ENCODE results near the gene RNF157. TPM values are rescaled to one million over a fixed set of nuclear protein-coding genes. Genes with fewer than 3 reads are reported as not detected.

RNF157 gene
- total and polyA plus RNA-seq, 2 experiments from 2014 or later, result 5.0 to 8.6 TPM

DNA sequence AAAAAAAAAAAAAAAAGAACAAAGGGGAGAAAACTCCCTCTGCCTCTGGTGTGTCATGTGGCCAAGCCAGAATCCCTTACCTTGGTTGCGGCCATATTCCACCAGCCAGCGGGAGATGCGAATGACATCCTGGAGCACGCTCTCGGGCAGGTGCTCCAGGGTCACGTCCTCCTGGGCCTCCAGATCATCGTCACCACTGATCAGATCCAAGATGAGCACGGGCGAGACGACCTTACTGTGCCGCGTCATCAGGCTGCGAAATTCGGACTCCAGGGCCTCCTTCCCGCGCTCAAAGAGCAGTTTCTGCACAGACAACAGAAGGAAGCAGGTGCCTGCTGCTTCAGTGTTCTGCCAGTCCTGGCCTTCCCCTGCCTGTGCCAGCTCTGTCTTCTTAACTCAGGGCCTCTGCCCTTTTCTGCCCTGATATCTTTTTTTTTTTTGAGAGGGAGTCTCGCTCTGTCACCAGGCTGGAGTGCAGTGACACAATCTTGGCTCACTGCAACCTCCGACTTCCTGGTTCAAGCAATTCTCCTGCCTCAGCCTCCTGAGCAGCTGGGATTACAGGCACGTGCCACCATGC, 142.5 kb downstream of the RNF157 start:
- Histone ChIP-seq H4K20me1 (ENCODE audit: insufficient read depth, poor library complexity, severe bottlenecking) (no peaks in the 10 kb centered on the region), H3K27ac (no peak overlapping the region), H3K9me2 (replicated peaks; ENCODE audit: insufficient read depth) (no peaks in the 10 kb centered on the region), H3K27me3 (no peaks in the 10 kb centered on the region), H3K4me3 (no peak overlapping the region), H3K4me2 (no peak overlapping the region), H3K36me3 (replicated peaks; ENCODE audit: insufficient read depth, low read depth) (no peaks in the 10 kb centered on the region), H2AFZ (no peak overlapping the region), H3K79me2 (peaks cover 15% of the 10 kb centered on the region), H3K9me3 (ENCODE audit: low read depth) (no peaks in the 10 kb centered on the region), H3K4me1 (ENCODE audit: insufficient read depth) (peaks cover 8% of the 10 kb centered on the region)
- 96% methylated on average over 19 of the region's 19 CpGs for WGBS (ENCODE audit: low lambda C conversion rate, missing lambda C conversion rate)
- DNase-seq (ENCODE audit: low spot score), result no peak
- TF ChIP-seq EZH2phosphoT487 (IDR thresholded peaks at IDR 0.05; ENCODE audit: low read depth, severe bottlenecking, unreplicated experiment) (no peak), EZH2 (IDR thresholded peaks at IDR 0.05; ENCODE audit: borderline replicate concordance) (no peak)
- TF ChIP-seq, protein P1, sequence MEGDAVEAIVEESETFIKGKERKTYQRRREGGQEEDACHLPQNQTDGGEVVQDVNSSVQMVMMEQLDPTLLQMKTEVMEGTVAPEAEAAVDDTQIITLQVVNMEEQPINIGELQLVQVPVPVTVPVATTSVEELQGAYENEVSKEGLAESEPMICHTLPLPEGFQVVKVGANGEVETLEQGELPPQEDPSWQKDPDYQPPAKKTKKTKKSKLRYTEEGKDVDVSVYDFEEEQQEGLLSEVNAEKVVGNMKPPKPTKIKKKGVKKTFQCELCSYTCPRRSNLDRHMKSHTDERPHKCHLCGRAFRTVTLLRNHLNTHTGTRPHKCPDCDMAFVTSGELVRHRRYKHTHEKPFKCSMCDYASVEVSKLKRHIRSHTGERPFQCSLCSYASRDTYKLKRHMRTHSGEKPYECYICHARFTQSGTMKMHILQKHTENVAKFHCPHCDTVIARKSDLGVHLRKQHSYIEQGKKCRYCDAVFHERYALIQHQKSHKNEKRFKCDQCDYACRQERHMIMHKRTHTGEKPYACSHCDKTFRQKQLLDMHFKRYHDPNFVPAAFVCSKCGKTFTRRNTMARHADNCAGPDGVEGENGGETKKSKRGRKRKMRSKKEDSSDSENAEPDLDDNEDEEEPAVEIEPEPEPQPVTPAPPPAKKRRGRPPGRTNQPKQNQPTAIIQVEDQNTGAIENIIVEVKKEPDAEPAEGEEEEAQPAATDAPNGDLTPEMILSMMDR (IDR thresholded peaks at IDR 0.05; ENCODE audit: poor library complexity), result no peak

DNA sequence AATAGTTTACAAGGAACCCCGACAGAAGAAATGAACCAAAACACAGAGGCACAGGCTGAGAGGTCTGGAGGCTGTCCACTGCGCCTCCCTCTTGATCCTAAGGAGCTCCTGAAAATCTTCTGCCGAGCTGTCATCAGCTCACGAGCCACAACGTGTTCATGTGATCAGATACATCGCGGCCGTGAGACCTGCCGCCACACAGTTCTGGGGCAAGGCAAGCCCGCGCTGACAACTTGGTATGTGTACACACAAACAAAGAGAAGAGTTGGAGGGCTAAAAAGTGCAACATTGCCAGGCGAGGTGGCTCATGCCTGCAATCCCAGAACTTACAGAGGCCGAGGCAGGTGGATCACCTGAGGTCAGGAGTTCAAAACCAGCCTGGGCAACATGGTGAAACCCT, 144.3 kb downstream of the RNF157 start:
- Histone ChIP-seq H3K27me3 (no peaks in the 10 kb centered on the region), H3K79me2 (no peaks in the 10 kb centered on the region), H3K36me3 (replicated peaks; ENCODE audit: insufficient read depth, low read depth) (no peaks in the 10 kb centered on the region), H3K4me3 (no peak overlapping the region), H3K4me2 (no peak overlapping the region), H3K9me2 (replicated peaks; ENCODE audit: insufficient read depth) (no peaks in the 10 kb centered on the region), H3K9me3 (ENCODE audit: low read depth) (no peaks in the 10 kb centered on the region), H4K20me1 (ENCODE audit: insufficient read depth, poor library complexity, severe bottlenecking) (no peaks in the 10 kb centered on the region), H2AFZ (no peak overlapping the region), H3K4me1 (ENCODE audit: insufficient read depth) (no peaks in the 10 kb centered on the region), H3K27ac (no peak overlapping the region)
- TF ChIP-seq EZH2phosphoT487 (IDR thresholded peaks at IDR 0.05; ENCODE audit: low read depth, severe bottlenecking, unreplicated experiment) (no peak), EZH2 (IDR thresholded peaks at IDR 0.05; ENCODE audit: borderline replicate concordance) (no peak)
- TF ChIP-seq, protein P1 (IDR thresholded peaks at IDR 0.05; ENCODE audit: poor library complexity), result no peak
- no peak for DNase-seq (ENCODE audit: low spot score)
- 93% methylated on average over 13 of the region's 13 CpGs for whole genome bisulfite sequencing (ENCODE audit: low lambda C conversion rate, missing lambda C conversion rate)

DNA sequence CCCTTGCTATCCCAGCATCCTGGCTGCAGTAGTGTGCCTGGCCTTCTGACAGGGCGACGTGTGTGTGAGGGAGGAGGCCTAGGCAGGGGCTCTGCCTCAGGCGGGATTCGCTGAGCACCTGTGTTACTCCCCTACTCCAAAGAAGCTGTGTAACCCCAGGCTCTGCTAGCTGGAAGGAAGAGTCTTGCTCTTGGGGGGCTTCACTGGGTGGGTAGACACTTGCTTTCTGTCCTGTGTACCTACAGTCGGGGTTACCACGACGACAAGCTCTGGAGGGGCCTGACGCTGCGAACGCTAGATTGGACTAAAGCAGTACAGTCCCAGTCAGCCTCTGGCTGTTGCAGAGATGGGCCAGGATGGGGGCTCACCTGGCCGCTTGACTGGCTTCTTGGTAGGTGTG, 146.2 kb downstream of the RNF157 start:
- Histone ChIP-seq H3K36me3 (replicated peaks; ENCODE audit: insufficient read depth, low read depth) (no peaks in the 10 kb centered on the region), H3K79me2 (no peaks in the 10 kb centered on the region), H3K27ac (no peak overlapping the region), H3K27me3 (no peaks in the 10 kb centered on the region), H3K4me2 (no peak overlapping the region), H4K20me1 (ENCODE audit: insufficient read depth, poor library complexity, severe bottlenecking) (no peaks in the 10 kb centered on the region), H2AFZ (no peak overlapping the region), H3K9me3 (ENCODE audit: low read depth) (no peaks in the 10 kb centered on the region), H3K4me1 (ENCODE audit: insufficient read depth) (no peaks in the 10 kb centered on the region), H3K4me3 (no peak overlapping the region), H3K9me2 (replicated peaks; ENCODE audit: insufficient read depth) (no peaks in the 10 kb centered on the region)
- DNase-seq (ENCODE audit: low spot score), result no peak
- TF ChIP-seq EZH2phosphoT487 (IDR thresholded peaks at IDR 0.05; ENCODE audit: low read depth, severe bottlenecking, unreplicated experiment) (no peak), EZH2 (IDR thresholded peaks at IDR 0.05; ENCODE audit: borderline replicate concordance) (no peak)
- TF ChIP-seq, protein P1 (IDR thresholded peaks at IDR 0.05; ENCODE audit: poor library complexity), result no peak
- WGBS (ENCODE audit: low lambda C conversion rate, missing lambda C conversion rate), result 92% methylated on average over 11 of the region's 11 CpGs

Data from hepatocyte (in vitro differentiated cells).